HG02973 (cell line): ENCODE data around the gene SNX1.

ENCODE experiments used
- ATAC-seq: cut with Tn5 transposase; IDR thresholded peaks from one replicate; pipeline ENCODE4 v1.9.1; 2021; ENCODE audit warnings: moderate library complexity; ENCODE audit not compliant: unreplicated experiment

Gene SNX1

DNA sequence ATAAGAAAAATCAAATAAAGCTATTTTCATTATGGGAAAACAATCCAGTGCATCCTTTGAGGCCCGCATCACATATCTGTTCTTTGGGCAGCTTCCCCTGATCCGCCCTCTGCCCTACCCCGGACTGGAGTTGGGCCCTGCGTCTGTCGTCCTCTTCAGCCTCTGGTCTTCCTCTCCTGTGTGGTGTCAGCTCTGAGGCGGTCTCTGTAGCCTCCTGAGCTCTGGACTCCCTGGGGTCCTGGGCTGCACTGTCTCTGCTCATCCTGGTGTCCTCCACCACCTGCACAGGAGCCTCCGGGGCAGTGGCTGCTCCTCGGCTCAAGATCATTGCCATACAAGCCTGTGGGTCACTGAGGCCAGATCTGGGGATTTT is 48.4 kb downstream of the SNX1 start:
- ATAC-seq = no peak

DNA sequence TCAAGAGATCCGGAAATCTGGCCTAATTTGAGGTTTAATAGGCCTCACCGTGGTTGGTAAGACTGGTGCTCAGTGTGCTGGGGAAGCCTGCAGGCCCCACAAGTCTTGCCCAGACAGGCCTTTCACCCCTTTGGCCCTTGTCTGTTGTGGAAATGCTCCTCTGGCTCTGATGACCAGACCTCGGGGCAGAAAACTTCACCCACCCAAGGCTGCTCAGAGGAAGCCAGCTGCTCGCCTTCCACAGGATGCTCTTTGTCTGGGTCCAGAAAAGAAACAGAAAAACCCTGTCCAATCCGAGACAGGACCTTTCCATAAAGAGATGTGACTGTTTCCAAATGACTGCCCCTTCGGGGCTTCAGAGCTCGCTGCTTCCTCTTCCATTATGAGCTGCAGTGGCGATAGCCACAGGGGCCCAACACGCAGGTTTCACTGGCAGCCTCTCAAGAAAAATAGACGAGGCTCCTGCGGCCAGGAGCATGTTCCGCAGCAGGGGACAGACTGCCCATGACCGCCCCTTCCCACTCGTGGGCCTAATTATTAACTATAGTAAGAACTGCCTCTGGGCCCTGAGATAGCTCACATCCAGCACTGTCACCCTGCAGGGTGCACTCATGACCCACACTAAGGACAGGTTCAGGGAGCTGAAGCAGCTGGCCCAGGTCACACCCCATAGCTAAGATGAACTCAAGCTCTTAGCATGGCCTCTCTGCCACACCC is 48.9 kb downstream of the SNX1 start:
- ATAC-seq = peak; percentile 71

DNA sequence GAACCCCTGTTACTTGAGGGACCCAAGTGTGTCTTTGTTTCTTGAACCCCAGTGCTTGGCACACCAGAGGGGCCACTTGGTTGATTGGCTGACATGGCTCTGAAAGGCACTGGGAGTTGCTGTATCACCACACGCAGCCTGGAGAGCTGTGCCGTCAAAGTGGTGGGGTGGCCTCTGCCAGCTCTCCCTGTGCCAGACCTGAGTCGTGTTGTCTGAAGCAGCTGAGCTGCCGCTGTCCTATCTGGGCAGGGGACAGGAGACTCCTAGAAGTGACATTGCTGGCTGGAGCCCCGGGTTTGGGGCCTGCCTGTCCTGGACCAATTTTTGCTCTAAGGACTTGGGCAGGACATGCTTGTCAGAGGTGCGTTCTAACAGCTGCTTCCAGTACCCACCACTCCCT is 50.3 kb downstream of the SNX1 start:
- no peak for ATAC-seq

DNA sequence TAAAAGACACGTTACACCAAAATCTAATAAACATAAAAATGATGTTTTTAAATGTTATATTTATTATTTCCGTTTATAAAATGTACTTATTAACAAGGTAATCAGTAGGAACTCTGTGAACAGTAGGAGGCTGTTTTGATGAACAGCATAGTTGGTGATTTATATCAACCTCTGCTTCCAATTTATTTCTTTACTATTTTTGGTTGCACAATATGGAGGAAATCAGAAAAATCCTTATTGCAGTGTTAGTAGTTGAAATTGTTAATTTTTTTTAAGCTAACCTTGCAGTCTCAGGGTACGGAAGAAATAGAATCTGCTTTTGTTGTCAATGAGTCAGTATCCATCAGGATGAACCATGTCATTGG is 50.7 kb downstream of the SNX1 start:
- ATAC-seq = no peak

DNA sequence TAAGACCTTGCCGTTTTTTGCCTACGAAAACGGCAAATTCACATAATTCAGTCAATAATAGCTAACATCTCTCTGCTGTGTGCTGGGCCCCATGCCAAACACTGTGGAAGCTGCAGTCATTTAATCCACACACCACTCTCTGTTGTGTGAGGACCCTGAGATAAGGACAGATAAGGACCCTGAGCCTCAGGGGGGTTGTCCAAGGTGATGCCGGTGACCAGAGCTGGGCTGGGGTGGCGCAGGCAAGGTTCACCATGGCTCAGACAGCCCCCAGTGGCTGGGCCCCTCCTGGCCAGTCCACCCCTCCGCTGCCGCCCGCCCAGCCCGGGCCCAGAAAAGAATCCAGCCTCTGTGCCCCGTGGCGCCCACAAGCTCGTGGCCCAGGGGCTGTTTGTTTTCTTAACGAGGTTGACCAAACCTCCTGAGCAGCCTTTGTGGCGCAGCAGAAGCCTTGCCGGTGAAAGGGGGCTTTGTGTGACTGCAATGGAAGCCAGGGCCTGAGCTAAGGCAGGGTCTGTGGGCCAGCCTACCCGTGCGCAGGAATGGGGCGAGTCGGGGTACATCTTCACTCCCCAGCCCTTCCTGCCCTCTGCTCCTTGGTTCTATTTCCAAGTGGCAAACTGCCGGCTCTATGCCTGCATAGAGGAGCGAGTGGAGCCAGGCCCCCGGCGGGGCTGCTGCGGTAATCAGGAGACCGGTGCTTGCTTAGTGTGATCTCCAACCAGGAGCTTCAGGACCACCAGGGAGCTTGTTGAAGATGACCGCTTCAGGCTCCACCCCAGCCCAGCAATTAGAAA is 51.3 kb downstream of the SNX1 start:
- no peak for ATAC-seq

DNA sequence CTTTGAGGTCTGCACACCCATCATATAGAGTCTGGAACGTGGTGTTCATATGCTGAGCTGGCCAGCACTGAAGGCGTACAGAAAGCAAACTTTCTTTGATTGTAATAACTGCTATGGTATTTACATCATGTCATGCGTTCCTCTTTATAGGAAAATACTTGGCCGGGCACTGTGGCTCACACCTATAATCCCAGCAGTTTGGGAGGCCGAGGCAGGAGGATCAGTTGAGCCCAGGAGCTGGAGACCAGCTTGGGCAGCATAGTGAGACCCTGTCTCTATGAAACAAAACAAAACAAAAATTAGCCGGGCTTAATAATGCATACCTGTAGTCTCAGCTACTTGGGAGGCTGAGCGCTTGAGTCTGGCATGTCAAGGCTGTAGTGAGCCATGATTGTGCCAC is 52.4 kb downstream of the SNX1 start:
- ATAC-seq = no peak

DNA sequence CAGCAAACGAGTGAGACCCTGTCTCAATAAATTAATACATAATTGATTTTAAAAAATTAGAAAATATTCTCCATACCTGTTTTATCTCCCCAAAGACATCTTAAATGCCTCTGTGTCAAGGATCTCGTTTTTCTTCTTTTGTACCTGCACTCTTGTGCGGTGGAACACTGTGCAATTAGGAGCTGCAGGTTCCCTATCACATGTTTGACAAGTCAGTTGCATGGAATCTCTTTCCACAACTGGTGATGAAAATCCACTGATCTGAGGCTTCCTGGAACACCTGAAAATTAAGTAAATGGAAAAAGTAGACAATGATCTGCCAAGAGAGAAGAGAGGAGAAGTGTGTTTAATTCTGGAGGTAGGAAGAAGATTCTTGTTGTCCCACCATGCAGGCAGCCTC is 52.8 kb downstream of the SNX1 start:
- ATAC-seq = no peak

DNA sequence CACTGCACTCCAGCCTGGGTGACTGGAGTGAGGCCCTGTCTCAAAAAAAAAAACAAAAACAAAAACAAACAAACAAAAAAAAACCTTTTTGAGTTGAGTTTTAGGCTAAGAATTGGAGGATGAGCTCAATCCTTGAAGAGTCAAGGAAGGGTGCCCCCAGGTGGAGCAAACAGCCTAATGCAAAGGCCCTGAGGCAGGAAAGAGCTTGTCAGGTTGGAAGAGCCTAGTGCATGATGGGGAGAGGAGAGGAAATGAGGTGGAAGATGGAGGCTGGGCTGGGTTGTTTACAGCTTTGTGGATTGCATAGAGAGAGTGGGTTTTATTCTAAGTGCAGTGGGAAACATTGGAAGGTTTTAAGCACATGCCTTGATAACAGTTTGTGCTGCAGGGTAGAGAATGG is 53.6 kb downstream of the SNX1 start:
- no peak for ATAC-seq

DNA sequence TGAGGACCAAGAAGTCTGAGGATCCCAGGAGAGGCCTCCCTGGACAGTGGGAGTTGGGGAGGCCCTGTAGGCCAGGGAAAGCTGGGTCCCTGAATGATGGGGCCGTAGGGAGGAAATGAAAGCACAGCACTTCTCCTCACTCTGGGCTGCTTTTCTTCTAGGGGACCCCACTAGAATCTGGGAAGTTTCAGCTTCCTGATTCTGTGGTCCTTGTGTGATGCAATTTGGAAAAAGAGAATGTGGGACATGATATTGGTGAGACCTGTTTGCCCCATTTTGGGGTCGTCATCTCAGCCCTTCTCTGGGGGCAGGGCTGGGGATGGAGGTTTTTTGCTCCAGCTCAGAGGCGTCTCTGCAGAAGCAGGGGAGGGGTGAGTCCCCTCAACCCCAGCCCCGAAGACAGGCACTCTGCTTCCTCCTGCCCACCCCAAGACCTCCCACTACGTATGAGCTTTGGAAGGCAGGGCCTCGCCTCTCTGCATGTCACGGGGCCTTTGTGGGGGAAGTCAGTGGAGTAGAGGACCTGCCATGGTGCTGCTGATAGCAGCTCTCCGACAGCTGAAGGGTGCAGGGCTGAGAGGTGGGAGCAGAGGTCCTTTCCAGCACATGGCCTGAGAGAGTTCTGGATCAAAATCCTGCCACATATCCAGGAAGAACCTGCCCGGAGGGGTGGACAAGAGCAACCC is 54.3 kb downstream of the SNX1 start:
- no peak for ATAC-seq

DNA sequence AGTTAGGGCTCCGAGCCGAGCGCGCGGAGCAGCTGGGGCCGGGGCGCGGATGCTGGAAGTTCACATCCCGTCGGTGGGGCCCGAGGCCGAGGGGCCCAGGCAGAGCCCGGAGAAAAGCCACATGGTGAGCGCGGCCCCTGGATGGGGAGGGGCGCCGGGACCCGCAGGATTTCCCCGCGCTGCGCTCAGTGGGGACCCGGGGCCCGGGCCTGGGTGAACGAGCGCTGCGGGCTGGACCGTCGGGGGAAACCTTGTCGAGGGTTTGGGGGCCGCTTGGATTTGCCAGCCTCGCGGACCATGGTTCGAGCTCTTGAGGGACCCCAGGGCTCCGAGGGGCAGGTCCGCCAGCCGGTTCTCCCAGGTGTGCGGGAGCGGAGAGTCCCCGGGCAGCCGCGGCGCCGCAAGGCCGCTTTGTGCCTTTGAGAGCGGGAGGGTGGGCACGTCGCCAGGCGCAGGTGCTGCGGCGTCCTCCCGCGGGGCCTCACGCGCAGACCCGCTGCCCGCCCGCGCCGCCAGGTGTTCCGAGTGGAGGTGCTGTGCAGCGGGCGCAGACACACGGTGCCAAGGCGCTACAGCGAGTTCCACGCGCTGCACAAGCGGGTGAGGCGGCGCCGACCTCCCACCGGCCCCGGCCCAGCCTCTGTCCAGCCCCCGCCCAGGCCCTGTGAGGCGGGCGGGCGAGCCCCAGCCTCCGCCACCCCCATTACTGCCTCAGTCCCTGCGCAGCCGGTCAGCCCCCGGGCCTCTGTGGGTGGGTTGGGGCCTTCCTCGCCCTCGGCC is 56.1 kb downstream of the SNX1 start, which contains the start of gene SNX22:
Gene SNX22 (plus strand): TSS at position 5 of the 780 bp plus-strand sequence. CDS start 45 bp downstream, at position 50.
- ATAC-seq = no peak

DNA sequence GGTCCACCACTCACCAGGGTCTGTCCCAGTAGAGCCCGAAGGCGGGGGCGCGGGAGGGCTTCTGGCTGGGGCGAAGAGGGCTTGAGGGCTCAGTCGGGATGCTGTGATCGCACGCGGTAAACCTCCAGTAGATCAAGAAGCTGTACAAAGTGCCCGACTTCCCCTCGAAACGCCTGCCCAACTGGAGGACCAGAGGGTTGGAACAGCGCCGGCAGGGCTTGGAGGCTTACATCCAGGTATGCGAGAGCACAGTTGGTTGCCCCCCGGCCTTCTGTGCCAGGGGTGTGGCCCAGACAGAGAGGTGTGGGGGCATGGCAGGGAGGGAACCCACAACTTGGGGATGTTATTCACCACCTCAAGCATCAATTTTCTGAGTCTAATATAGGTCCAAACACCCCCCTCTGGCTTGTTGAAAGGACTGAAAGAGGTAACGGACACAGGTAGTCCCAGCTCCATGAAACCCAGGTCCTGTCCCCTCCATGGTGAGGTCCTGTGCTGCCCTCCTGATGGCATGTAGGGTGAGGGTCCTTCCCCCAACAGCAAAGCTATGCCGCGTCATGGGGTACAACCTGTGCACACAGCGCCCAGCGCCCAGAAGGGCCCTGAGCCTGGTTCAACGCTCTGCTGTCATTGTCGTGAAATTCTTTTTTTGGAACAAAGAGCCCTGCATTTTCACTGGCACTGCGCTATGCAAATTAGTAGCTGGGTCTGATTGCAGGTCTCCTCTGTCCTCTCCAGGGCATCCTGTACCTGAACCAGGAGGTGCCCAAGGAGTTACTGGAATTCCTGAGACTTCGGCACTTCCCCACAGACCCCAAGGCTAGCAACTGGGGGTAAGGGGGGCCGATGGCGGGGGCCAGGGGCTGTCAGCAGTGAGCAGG is 57.0 kb downstream of the SNX1 start:
- ATAC-seq = no peak

DNA sequence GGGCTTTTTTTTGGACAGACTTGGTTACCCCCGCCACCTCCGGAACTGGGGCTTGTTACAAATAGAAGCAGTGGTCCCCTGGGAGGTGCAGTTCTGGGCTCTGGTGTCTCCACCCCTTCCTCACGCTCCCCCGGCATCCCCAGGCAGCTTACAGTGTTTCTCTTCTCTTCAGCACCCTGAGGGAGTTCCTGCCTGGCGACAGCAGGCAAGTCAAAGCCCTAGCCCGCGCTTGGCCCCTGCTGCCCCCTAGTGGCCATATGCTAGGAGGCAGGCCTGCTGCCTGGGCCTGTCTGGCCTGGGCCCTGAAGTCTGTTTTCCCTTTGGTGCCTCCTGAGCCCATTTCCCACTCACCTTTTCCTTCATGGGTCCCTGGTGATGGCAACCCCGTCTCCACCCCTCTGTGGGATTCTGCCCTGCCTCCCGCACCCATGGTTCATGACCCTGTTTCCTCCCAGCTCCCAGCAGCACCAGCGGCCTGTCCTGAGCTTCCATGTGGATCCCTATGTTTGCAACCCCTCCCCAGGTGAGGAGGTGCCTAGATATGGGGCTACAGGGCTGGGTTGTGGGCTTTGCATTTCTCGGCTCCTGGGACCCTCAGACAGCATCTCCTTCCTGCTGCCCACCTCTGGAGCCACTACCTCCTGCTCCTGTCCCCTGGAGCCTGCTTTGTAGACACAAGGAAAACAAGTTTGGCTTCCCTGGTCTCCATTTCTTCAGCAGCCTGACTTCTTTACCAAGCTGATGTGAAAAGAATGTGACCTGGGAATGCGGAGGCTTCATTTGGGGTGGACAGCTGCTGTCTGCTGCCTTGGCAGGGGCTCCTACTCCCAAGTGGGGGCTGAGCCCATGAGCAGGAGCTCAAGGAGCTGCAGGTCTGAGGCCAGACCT is 57.9 kb downstream of the SNX1 start:
- peak; percentile 61 for ATAC-seq

DNA sequence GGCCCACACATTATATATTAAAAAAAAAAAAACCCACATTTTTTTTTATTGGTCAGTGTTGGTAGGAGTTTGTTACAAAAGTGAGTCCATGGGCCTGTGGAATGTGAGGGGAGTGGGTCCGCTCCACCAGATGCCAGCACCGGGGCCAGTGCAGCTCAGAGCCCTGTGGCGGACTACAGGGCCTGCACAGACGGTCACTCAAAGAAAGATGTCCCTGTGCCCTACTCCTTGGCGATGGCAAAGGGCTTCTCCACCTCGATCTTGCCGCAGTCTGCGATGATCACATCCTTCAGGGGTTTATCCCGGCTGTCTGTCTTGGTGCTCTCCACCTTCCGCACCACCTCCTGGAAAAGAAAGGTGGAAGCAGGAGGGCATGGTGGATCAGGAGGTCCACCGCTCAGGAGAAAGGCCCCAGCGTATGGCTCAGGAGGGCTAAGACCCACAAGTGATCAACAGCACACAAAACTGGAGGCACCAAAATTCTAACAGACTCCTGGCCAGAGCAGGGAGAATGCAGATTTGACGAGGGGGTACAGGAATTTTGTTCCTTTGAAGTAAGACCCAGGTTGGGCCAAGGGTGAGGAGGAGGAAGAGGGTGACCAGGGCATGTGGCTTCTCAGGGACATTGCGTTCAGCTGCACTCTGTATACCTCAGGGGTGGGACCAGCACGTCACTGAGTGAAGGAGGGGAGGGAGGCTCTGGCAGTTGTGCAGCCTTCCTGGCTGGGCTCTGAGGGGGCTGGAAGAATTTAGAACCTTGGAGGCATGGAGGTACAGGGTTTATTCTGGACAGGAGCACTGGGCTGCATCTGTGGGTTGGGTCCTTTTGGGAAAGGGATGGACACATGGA is 60.2 kb downstream of the SNX1 start:
- no peak for ATAC-seq

DNA sequence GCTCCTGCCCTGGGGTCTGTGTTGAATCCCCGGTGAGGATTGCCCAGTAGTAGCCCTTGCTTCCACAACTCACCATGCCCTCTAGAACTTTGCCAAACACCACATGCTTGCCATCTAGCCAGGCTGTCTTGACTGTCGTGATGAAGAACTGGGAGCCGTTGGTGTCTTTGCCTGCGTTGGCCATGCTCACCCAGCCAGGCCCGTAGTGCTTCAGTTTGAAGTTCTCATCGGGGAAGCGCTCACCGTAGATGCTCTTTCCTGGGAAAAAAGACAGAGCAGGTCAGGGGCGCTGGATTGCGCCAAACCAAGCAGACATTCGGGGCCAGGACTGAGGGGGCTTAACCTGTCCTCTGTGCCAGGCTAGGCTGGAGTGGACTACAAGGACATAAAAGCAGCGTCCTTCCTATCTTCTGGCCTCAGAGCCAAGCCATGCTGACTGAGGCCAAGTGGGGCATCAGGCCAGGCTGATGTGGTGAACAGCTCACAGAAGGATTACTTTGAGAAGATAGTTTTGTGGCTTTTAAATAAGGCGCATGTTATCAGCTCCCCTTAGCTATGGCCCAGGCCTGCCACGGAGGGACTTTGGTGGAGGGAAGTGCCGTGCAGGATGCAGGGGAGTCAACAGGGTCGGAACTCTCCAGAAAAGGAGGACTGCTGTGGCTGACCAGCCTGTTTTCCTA is 61.0 kb downstream of the SNX1 start:
- no peak for ATAC-seq

DNA sequence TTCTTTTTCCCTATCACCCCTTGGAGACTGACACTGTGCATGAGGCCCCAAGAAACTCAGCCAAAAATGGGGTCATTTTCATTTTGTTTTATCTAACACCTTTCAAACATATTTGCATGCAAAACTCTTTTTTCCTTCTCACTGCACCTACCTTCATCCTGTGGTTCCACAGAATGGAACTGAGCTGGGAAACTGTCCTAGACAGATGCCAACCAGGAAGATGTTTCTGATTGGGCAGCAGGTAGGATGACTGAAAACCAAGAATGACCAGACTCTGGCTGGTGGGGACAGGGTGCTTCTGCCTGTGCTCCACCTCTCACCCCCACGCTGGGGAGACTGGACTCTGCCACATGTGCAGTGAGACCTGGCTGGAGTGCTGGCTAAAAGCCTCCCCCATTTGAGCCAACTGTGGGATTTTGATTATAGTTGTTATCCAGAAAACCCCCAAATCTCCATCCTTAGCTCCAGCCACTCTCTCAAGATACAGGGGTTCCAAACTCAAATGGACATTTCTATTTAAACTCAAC is 61.9 kb downstream of the SNX1 start:
- no peak for ATAC-seq

DNA sequence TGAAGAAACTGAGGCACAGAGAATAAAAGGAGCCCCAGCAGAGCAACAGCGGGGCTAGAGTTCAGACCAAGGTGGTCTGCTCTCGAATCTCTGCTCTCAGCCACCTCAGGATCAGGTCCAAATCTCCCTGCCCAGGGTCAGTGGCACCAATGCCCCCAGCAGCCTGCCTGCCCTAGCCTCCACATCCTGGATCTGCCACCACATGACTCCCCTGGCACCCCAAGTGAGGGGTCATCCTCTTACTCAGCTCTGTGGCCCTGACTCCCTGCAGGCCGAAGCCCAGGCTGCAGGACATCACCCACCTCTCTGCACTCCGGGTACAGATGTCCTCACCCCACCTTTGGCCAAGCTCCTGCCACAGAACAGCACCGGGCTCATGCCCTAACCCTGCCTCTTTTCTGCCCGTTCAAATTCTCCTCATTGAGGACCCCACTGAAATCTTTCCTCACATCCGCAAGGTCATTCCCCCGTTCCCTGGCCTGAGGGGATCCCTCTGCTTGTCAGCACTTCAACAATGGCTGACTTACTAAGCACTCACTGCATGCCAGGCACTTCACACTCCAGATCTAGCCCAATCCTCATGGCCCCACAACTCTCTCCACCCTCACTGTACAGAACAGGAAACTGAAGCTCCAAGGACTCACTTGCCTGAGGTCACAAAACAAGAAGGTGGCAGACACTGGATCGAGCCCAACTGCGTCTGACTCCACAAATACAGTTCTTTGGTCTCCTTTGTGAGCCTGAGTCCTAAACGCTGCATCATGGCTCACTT is 62.8 kb downstream of the SNX1 start:
- no peak for ATAC-seq
